Measurements from ENCODE around the gene RBM28.

RBM28 gene

DNA sequence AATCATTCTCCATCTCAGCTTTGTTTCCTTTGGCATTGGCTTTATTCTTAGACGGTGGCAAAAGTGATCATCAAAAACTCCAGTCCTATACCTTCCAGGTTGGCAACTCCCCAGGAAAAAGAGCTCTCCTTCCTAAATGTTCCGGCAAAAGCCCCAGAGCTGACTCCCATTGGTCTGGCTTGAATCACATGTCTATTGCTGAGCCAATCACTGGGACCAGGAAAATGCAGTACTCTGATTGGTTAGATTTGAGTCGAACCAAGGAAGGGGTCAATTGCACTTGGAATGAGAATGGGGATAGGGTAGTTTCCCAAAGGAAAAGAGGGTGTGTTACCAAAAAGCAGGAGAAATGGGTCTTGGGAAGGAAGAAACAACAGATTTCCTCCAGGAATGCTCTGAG, 80.3 kb downstream of the RBM28 start:
- Histone ChIP-seq H3K9me3 (ENCODE audit: control insufficient read depth, insufficient read depth, low read depth, low read length) (no peaks in the 10 kb centered on the region), H3K4me3 (ENCODE audit: low read depth, low read length) (no peak overlapping the region), H3K4me1 (ENCODE audit: control insufficient read depth, insufficient read depth, low read length) (no peaks in the 10 kb centered on the region), H3K36me3 (ENCODE audit: control insufficient read depth in 2 of 2, insufficient read depth in 1 of 2, low read length in 2 of 2) (no peaks in the 10 kb centered on the region), H3K27ac (ENCODE audit: extremely low read depth, low read depth, low read length) (no peak overlapping the region)
- TF ChIP-seq, protein P1, sequence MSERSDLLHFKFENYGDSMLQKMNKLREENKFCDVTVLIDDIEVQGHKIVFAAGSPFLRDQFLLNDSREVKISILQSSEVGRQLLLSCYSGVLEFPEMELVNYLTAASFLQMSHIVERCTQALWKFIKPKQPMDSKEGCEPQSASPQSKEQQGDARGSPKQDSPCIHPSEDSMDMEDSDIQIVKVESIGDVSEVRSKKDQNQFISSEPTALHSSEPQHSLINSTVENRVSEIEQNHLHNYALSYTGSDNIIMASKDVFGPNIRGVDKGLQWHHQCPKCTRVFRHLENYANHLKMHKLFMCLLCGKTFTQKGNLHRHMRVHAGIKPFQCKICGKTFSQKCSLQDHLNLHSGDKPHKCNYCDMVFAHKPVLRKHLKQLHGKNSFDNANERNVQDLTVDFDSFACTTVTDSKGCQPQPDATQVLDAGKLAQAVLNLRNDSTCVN (tag by site-specific recombination; optimal IDR thresholded peaks at IDR 0.05) = no peak
- TF ChIP-seq, protein P2, sequence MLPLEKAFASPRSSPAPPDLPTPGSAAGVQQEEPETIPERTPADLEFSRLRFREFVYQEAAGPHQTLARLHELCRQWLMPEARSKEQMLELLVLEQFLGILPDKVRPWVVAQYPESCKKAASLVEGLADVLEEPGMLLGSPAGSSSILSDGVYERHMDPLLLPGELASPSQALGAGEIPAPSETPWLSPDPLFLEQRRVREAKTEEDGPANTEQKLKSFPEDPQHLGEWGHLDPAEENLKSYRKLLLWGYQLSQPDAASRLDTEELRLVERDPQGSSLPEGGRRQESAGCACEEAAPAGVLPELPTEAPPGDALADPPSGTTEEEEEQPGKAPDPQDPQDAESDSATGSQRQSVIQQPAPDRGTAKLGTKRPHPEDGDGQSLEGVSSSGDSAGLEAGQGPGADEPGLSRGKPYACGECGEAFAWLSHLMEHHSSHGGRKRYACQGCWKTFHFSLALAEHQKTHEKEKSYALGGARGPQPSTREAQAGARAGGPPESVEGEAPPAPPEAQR (tag by site-specific recombination; IDR thresholded peaks at IDR 0.05) = no peak
- TF ChIP-seq PRDM1 (tag by site-specific recombination; IDR thresholded peaks at IDR 0.05) (no peak), ZNF433 (tag by site-specific recombination; IDR thresholded peaks at IDR 0.05; ENCODE audit: low read depth) (no peak), HOXA7 (CRISPR knock-in tag; IDR thresholded peaks at IDR 0.05; ENCODE audit: borderline replicate concordance) (no peak), ZNF239 (tag by site-specific recombination; IDR thresholded peaks at IDR 0.05) (no peak), ZNF768 (tag by site-specific recombination; IDR thresholded peaks at IDR 0.05) (no peak), YY1 (tag by site-specific recombination; IDR thresholded peaks at IDR 0.05) (no peak), ZBTB17 (tag by site-specific recombination; IDR thresholded peaks at IDR 0.05) (no peak), ZSCAN23 (tag by site-specific recombination; IDR thresholded peaks at IDR 0.05) (no peak), ZNF341 (tag by site-specific recombination; IDR thresholded peaks at IDR 0.05; ENCODE audit: low read depth) (no peak), ZNF521 (tag by site-specific recombination; IDR thresholded peaks at IDR 0.05) (no peak)
- TF ChIP-seq, protein P3, sequence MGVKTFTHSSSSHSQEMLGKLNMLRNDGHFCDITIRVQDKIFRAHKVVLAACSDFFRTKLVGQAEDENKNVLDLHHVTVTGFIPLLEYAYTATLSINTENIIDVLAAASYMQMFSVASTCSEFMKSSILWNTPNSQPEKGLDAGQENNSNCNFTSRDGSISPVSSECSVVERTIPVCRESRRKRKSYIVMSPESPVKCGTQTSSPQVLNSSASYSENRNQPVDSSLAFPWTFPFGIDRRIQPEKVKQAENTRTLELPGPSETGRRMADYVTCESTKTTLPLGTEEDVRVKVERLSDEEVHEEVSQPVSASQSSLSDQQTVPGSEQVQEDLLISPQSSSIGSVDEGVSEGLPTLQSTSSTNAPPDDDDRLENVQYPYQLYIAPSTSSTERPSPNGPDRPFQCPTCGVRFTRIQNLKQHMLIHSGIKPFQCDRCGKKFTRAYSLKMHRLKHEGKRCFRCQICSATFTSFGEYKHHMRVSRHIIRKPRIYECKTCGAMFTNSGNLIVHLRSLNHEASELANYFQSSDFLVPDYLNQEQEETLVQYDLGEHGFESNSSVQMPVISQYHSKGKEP (tag by site-specific recombination; IDR thresholded peaks at IDR 0.05) = no peak
- TF ChIP-seq, protein P4, sequence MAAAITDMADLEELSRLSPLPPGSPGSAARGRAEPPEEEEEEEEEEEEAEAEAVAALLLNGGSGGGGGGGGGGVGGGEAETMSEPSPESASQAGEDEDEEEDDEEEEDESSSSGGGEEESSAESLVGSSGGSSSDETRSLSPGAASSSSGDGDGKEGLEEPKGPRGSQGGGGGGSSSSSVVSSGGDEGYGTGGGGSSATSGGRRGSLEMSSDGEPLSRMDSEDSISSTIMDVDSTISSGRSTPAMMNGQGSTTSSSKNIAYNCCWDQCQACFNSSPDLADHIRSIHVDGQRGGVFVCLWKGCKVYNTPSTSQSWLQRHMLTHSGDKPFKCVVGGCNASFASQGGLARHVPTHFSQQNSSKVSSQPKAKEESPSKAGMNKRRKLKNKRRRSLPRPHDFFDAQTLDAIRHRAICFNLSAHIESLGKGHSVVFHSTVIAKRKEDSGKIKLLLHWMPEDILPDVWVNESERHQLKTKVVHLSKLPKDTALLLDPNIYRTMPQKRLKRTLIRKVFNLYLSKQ (tag by site-specific recombination; IDR thresholded peaks at IDR 0.05; ENCODE audit: borderline replicate concordance) = no peak
- POLR2A ChIA-PET = no interaction called here
- CTCF ChIA-PET = interaction anchor here (0.5 to 1.0 kb wide), 2 partner anchors 84 to 259 kb away, joined by 3 to 4 read pairs; no protein-coding TSS in a partner anchor

DNA sequence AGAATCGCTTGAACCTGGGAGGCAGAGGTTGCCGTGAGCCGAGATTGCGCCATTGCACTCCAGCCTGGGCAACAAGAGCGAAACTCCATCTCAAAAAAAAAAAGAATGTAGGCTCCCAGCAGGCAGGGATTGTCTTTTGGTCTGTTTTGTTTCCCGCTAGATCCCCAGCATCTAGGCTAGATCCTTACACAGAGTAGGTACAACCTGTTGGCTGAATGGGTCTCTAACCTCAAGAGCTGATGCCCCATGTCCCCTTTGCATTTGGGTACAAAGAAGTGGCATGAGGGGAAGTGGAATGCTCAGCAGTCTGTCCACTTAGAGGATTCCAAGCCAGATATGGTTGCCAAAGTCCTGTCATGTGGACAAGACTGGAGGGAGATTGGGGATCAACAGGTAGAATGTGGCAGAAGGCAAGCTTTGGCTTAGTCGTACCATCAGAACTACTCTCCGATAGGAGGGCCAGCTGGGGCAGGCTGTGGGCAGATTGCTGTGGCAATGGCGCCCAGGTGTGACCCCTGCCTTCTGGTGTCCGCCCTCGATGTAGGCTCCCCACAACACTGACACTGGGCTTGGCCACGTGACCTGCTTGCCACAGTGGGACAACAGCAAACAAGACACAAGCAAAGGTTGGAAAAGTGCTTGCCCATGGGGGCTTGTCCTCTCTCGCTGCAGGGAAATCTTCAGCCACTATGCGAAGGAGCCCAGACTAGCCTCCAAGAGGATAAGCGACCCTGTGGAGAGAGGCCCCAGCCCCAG, 81.3 kb downstream of the RBM28 start:
- H3K27ac ChIP-seq (ENCODE audit: extremely low read depth, low read depth, low read length) = no peak overlapping the region
- no peak overlapping the region for H3K4me3 ChIP-seq (ENCODE audit: low read depth, low read length)
- no peaks in the 10 kb centered on the region for H3K9me3 ChIP-seq (ENCODE audit: control insufficient read depth, insufficient read depth, low read depth, low read length)
- H3K36me3 ChIP-seq (ENCODE audit: control insufficient read depth in 2 of 2, insufficient read depth in 1 of 2, low read length in 2 of 2) = no peaks in the 10 kb centered on the region
- H3K4me1 ChIP-seq (ENCODE audit: control insufficient read depth, insufficient read depth, low read length) = no peaks in the 10 kb centered on the region
- TF ChIP-seq SCRT2 (tag by site-specific recombination; IDR thresholded peaks at IDR 0.05) (peak; percentile 96), SCRT1 (tag by site-specific recombination; IDR thresholded peaks at IDR 0.05; ENCODE audit: borderline replicate concordance) (peak; percentile 93), ZBTB21 (tag by site-specific recombination; IDR thresholded peaks at IDR 0.05) (no peak)
- TF ChIP-seq, protein P5, sequence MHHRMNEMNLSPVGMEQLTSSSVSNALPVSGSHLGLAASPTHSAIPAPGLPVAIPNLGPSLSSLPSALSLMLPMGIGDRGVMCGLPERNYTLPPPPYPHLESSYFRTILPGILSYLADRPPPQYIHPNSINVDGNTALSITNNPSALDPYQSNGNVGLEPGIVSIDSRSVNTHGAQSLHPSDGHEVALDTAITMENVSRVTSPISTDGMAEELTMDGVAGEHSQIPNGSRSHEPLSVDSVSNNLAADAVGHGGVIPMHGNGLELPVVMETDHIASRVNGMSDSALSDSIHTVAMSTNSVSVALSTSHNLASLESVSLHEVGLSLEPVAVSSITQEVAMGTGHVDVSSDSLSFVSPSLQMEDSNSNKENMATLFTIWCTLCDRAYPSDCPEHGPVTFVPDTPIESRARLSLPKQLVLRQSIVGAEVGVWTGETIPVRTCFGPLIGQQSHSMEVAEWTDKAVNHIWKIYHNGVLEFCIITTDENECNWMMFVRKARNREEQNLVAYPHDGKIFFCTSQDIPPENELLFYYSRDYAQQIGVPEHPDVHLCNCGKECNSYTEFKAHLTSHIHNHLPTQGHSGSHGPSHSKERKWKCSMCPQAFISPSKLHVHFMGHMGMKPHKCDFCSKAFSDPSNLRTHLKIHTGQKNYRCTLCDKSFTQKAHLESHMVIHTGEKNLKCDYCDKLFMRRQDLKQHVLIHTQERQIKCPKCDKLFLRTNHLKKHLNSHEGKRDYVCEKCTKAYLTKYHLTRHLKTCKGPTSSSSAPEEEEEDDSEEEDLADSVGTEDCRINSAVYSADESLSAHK (tag by site-specific recombination; IDR thresholded peaks at IDR 0.05) = no peak
- CTCF ChIA-PET = no interaction called here
- POLR2A ChIA-PET = no interaction called here

Data from HEK293 (cell line).